H1 (cell line): ENCODE data around the gene MYPOP. TPM values are rescaled to one million over a fixed set of nuclear protein-coding genes. Genes with fewer than 3 reads are reported as not detected.

Source experiments
- CTCF ChIA-PET: fragments of 300-600 bp; sonication (Branson Sonifier 250); formaldehyde crosslinking; loops from one replicate; lab custom pipeline; 2021; ENCODE audit not compliant: partially characterized antibody; lab: Charles Lee
- POLR2A ChIA-PET: fragments of 300-600 bp; sonication (Branson Sonifier 250); formaldehyde crosslinking; loops from one replicate; lab custom pipeline; 2021; ENCODE audit warnings: inconsistent platforms; ENCODE audit not compliant: partially characterized antibody; lab: Charles Lee
- DNase-seq, 2 experiments: peaks; one replicate each; pipeline versions ENCODE4 v3.0.0 to v3.0.0-alpha.2; 2010 to 2022; ENCODE audit warnings: low spot score in 2 of 2, low read depth in 1 of 2, mixed read lengths in 1 of 2
- FAIRE-seq: peaks from 2 replicates; lab custom pipeline; 2011; peaks lifted over from hg19 to GRCh38; lab: Jason Lieb, UNC
- H2AFZ ChIP-seq: 2 replicates; pipeline ENCODE4 v1.8.1; 2012; ENCODE audit warnings: low read length, inconsistent platforms
- H2AK5ac ChIP-seq: 2 replicates; pipeline ENCODE4 v1.6.1; 2013; ENCODE audit warnings: low read depth, low read length
- H2BK120ac ChIP-seq: replicated peaks from 2 replicates; pipeline ENCODE3; 2013; ENCODE audit warnings: low read depth, low read length, inconsistent platforms
- H2BK12ac ChIP-seq: 2 replicates; pipeline ENCODE4 v1.6.1; 2013; ENCODE audit warnings: low read depth, low read length
- H2BK15ac ChIP-seq: 2 replicates; pipeline ENCODE4 v1.6.1; 2013; ENCODE audit warnings: low read length
- H2BK20ac ChIP-seq: 2 replicates; pipeline ENCODE4 v1.6.1; 2013; ENCODE audit warnings: low read length
- H2BK5ac ChIP-seq: 2 replicates; pipeline ENCODE4 v1.6.1; 2013; ENCODE audit warnings: low read depth, low read length
- H3K14ac ChIP-seq: 2 replicates; pipeline ENCODE4 v1.6.1; 2013; ENCODE audit warnings: inconsistent platforms; ENCODE audit not compliant: insufficient read length
- H3K18ac ChIP-seq: 2 replicates; pipeline ENCODE4 v1.6.1; 2013; ENCODE audit warnings: low read length; ENCODE audit errors: extremely low read depth
- H3K23ac ChIP-seq: 2 replicates; pipeline ENCODE4 v1.6.1; 2013; ENCODE audit warnings: inconsistent platforms; ENCODE audit not compliant: insufficient read length
- H3K23me2 ChIP-seq: 2 replicates; pipeline ENCODE4 v1.6.1; 2013; ENCODE audit warnings: low read depth, low read length
- H3K27ac ChIP-seq: 2 replicates; pipeline ENCODE4 v1.6.1; 2011; ENCODE audit warnings: low read depth, low read length, inconsistent platforms
- H3K27me3 ChIP-seq, 4 experiments: replicated peaks in 1 of 4; 1 replicate in 1 of 4; 2 replicates in 3 of 4; pipeline versions ENCODE4 v1.6.1 to v1.8.1; 2011 to 2013; ENCODE audit warnings: low read length in 3 of 4, mild to moderate bottlenecking in 3 of 4, inconsistent platforms in 2 of 4, mixed read lengths in 2 of 4, moderate library complexity in 1 of 4; ENCODE audit not compliant: control insufficient read depth in 3 of 4, insufficient read depth in 3 of 4; ENCODE audit errors: extremely low read depth in 1 of 4
- H3K36me3 ChIP-seq, 4 experiments: 2 replicates each; pipeline versions ENCODE4 v1.6.1 to v1.8.1; 2011 to 2013; ENCODE audit warnings: mild to moderate bottlenecking in 4 of 4, low read length in 3 of 4, moderate library complexity in 2 of 4, control low read depth in 1 of 4, inconsistent platforms in 1 of 4; ENCODE audit not compliant: insufficient read depth in 4 of 4, control insufficient read depth in 2 of 4
- H3K4ac ChIP-seq: replicated peaks from 2 replicates; pipeline ENCODE3; 2013; ENCODE audit warnings: low read length, low read depth, mixed read lengths, inconsistent platforms; ENCODE audit not compliant: insufficient read length
- H3K4me1 ChIP-seq, 4 experiments: replicated peaks in 1 of 4; 1 replicate in 1 of 4; 2 replicates in 3 of 4; pipeline versions ENCODE4 v1.6.1 to v1.8.1; 2011 to 2013; ENCODE audit warnings: low read length in 3 of 4, inconsistent platforms in 2 of 4, mixed read lengths in 1 of 4; ENCODE audit not compliant: insufficient read depth in 4 of 4, control insufficient read depth in 3 of 4
- H3K4me2 ChIP-seq, 2 experiments: 2 replicates each; pipeline versions ENCODE4 v1.6.1 to v1.8.1; 2011 to 2013; ENCODE audit warnings: low read depth in 2 of 2, low read length in 2 of 2, control low read depth in 1 of 2, inconsistent platforms in 1 of 2, mild to moderate bottlenecking in 1 of 2; ENCODE audit not compliant: insufficient read depth in 1 of 2
- H3K4me3 ChIP-seq, 4 experiments: fragments of 200-600, 300-600 bp in 1 of 4; sonication (generic), shearing (Covaris generic), sonication (Bioruptor Twin) in 1 of 4; 2 replicates each; pipeline versions ENCODE4 v1.5.1 to v1.8.1; 2011 to 2016; ENCODE audit warnings: low read length in 4 of 4, low read depth in 3 of 4, control low read depth in 2 of 4, inconsistent platforms in 2 of 4, mild to moderate bottlenecking in 2 of 4, mixed read lengths in 1 of 4, moderate library complexity in 1 of 4; ENCODE audit not compliant: insufficient read depth in 2 of 4; ENCODE audit errors: extremely low read depth in 1 of 4
- H3K56ac ChIP-seq: replicated peaks from 2 replicates; pipeline ENCODE3; 2013; ENCODE audit warnings: low read depth, mild to moderate bottlenecking, mixed read lengths, low read length, inconsistent platforms; ENCODE audit not compliant: insufficient read length
- H3K79me1 ChIP-seq: 2 replicates; pipeline ENCODE4 v1.6.1; 2013; ENCODE audit warnings: low read depth, low read length, control low read depth
- H3K79me2 ChIP-seq, 2 experiments: 2 replicates each; pipeline versions ENCODE4 v1.6.1 to v1.8.1; 2012 to 2013; ENCODE audit warnings: low read length in 2 of 2, mild to moderate bottlenecking in 2 of 2, inconsistent platforms in 1 of 2; ENCODE audit not compliant: insufficient read depth in 2 of 2, control insufficient read depth in 1 of 2
- H3K9ac ChIP-seq, 4 experiments: replicated peaks in 1 of 4; 1 replicate in 1 of 4; 2 replicates in 3 of 4; pipeline versions ENCODE4 v1.6.1 to v1.8.1; 2011 to 2013; ENCODE audit warnings: low read depth in 3 of 4, low read length in 3 of 4, control low read depth in 2 of 4, mild to moderate bottlenecking in 2 of 4, moderate library complexity in 2 of 4, inconsistent platforms in 1 of 4; ENCODE audit errors: extremely low read depth in 1 of 4
- H3K9me3 ChIP-seq, 2 experiments: 2 replicates each; pipeline versions ENCODE4 v1.6.1 to v1.8.1; 2012 to 2013; ENCODE audit warnings: mild to moderate bottlenecking in 2 of 2, moderate library complexity in 2 of 2, control low read depth in 1 of 2, inconsistent platforms in 1 of 2, low read depth in 1 of 2, low read length in 1 of 2, mixed read lengths in 1 of 2; ENCODE audit not compliant: insufficient read depth in 2 of 2
- H4K20me1 ChIP-seq, 2 experiments: replicated peaks in 1 of 2; 2 replicates each; pipeline versions ENCODE3 to v1.8.1; 2011 to 2013; ENCODE audit warnings: inconsistent platforms in 2 of 2, low read length in 2 of 2, mild to moderate bottlenecking in 1 of 2; ENCODE audit not compliant: insufficient read depth in 2 of 2, control insufficient read depth in 1 of 2
- H4K5ac ChIP-seq: 2 replicates; pipeline ENCODE4 v1.6.1; 2013; ENCODE audit warnings: low read length, low read depth, mixed read lengths, inconsistent platforms; ENCODE audit not compliant: insufficient read length
- H4K8ac ChIP-seq: 2 replicates; pipeline ENCODE4 v1.8.0; 2013; ENCODE audit warnings: mild to moderate bottlenecking, moderate library complexity, low read length, inconsistent platforms; ENCODE audit not compliant: insufficient read depth; ENCODE audit errors: extremely low read depth
- H4K91ac ChIP-seq: replicated peaks from 2 replicates; pipeline ENCODE3; 2013; ENCODE audit warnings: low read length, mixed read lengths, inconsistent platforms; ENCODE audit not compliant: insufficient read length
- BCL11A ChIP-seq, 2 experiments: IDR thresholded peaks; one replicate each; pipeline ENCODE4 v1.6.1; 2011; ENCODE audit warnings: low read depth in 2 of 2, low read length in 2 of 2, mild to moderate bottlenecking in 2 of 2
- BRCA1 ChIP-seq: IDR thresholded peaks from 2 replicates; pipeline ENCODE4 v1.6.1; 2012; ENCODE audit warnings: low read depth, low read length, improper control_type of control experiment
- E2F6 ChIP-seq: IDR thresholded peaks from 2 replicates; pipeline ENCODE4 v1.6.1; 2012; ENCODE audit warnings: inconsistent platforms
- EZH2 ChIP-seq: fragments of 200-600 bp; sonication (generic); IDR thresholded peaks from 2 replicates; pipeline ENCODE4 v1.7.1; 2012; ENCODE audit warnings: low read depth, mild to moderate bottlenecking, moderate library complexity, low read length, inconsistent platforms; ENCODE audit not compliant: severe bottlenecking
- KDM1A ChIP-seq: fragments of 200-600, 300-600 bp; sonication (generic); IDR thresholded peaks from 2 replicates; pipeline ENCODE4 v1.7.1; 2016; ENCODE audit warnings: mild to moderate bottlenecking, low read length, borderline replicate concordance
- KDM4A ChIP-seq: IDR thresholded peaks from one replicate; pipeline ENCODE4 v1.7.1; 2012; ENCODE audit warnings: low read depth, mild to moderate bottlenecking, moderate library complexity, low read length, inconsistent platforms; ENCODE audit not compliant: severe bottlenecking
- MAFK ChIP-seq: IDR thresholded peaks from 2 replicates; pipeline ENCODE4 v1.6.1; 2012; ENCODE audit warnings: low read depth, mild to moderate bottlenecking, improper control_type of control experiment, low read length
- NANOG ChIP-seq: IDR thresholded peaks from 2 replicates; pipeline ENCODE4 v1.6.1; 2011; ENCODE audit warnings: low read length, low read depth, mild to moderate bottlenecking, inconsistent platforms; ENCODE audit not compliant: insufficient read depth, poor library complexity, severe bottlenecking
- NRF1 ChIP-seq: IDR thresholded peaks from 2 replicates; pipeline ENCODE4 v1.6.1; 2011; ENCODE audit warnings: mild to moderate bottlenecking, low read depth, low read length, improper control_type of control experiment
- RFX5 ChIP-seq: IDR thresholded peaks from 2 replicates; pipeline ENCODE4 v1.6.1; 2011; ENCODE audit warnings: low read depth, low read length, improper control_type of control experiment, borderline replicate concordance
- RNF2 ChIP-seq: fragments of 200-900, 300-1000 bp; sonication (generic); IDR thresholded peaks from 2 replicates; pipeline ENCODE4 v1.7.1; 2016; ENCODE audit warnings: borderline replicate concordance, low read depth, mild to moderate bottlenecking, antibody characterized with exemption, low read length; ENCODE audit not compliant: poor library complexity, severe bottlenecking; ENCODE audit errors: missing control alignments
- TBP ChIP-seq: IDR thresholded peaks from 2 replicates; pipeline ENCODE4 v1.6.1; 2011; ENCODE audit warnings: low read depth, low read length, improper control_type of control experiment
- WGBS, 2 experiments: shearing (Covaris generic) in 1 of 2; methylation state at CpG; one replicate each; pipeline versions ENCODE4 v1.1.6 to v1.1.7; 2013 to 2015; ENCODE audit warnings: low lambda C conversion rate in 2 of 2, mixed read lengths in 2 of 2, inconsistent platforms in 1 of 2, low coverage in 1 of 2, missing lambda C conversion rate in 1 of 2; ENCODE audit not compliant: insufficient replicate concordance in 2 of 2, insufficient coverage in 1 of 2, insufficient read length in 1 of 2; ENCODE audit errors: extremely low coverage in 1 of 2, missing lambda C conversion rate in 1 of 2; 5-methylcytosine and 5-hydroxymethylcytosine counted together
- polyA plus RNA-seq, 7 experiments: library from polyadenylated mRNA; depleted of rRNA in 3 of 7; stranded (reverse) in 5 of 7; unstranded in 2 of 7; fragments of >200 nt in 5 of 7; fragments of 200-250 nt in 2 of 7; gene quantifications; 1 replicate in 5 of 7; 2 replicates in 1 of 7; 4 replicates in 1 of 7; pipeline versions ENCODE4 v1.2.1 to v1.2.3, GENCODE V29; 2011 to 2013; ENCODE audit warnings: missing spikeins in 2 of 7, mixed read lengths in 2 of 7
- total RNA-seq: library from RNA; stranded (reverse); fragmentation: NEBNext Ultra II Directional; extraction: Animal tissue kit (Norgen Biotek cat#: 25700); gene quantifications from 2 replicates; pipeline ENCODE4 v1.2.1, GENCODE V29; 2021

The MYPOP gene
- total and polyA plus RNA-seq, 2 of the 8 experiments (the other 6 are each of a cell fraction or from before 2014, with no cell fraction given): 3.2 to 11.1 TPM

- ChIA-PET POLR2A (no interaction called here), CTCF (no interaction called here)
- Histone ChIP-seq H3K36me3 (peaks cover 0 to 4% (median 2%) of the 10 kb centered on the region in 4 experiments; a peak in 4 of 8 replicates), H2BK12ac (no peak overlapping the region), H3K56ac (no peak overlapping the region), H3K23ac (no peak overlapping the region), H3K79me2 (no peaks in the 10 kb centered on the region), H2BK20ac (no peak overlapping the region), H4K5ac (no peak overlapping the region), H2BK5ac (no peak overlapping the region), H2AFZ (no peak overlapping the region), H3K27me3 (peaks cover 0 to 5% (median 1%) of the 10 kb centered on the region in 4 experiments; a peak in 3 of 7 replicates), H3K4me1 (no peaks in the 10 kb centered on the region), H3K9ac (no peak overlapping the region), H3K4ac (no peak overlapping the region), H3K4me3 (no peak overlapping the region), H2BK15ac (no peak overlapping the region), H4K20me1 (peaks cover 0 to 2% of the 10 kb centered on the region in 2 experiments), H2BK120ac (no peak overlapping the region), H4K91ac (no peak overlapping the region), H3K18ac (no peak overlapping the region), H3K79me1 (no peaks in the 10 kb centered on the region), H3K27ac (no peak overlapping the region), H2AK5ac (no peak overlapping the region), H3K4me2 (no peak overlapping the region), H3K23me2 (no peaks in the 10 kb centered on the region), H4K8ac (no peak overlapping the region), H3K14ac (no peak overlapping the region), H3K9me3 (no peaks in the 10 kb centered on the region)
- DNase-seq (no peak), FAIRE-seq (no peak)
- WGBS, 2 experiments: 88% methylated on average over 9 of the region's 9 CpGs; no CpG with 5 or more reads in 1 of the 2 experiments
- TF ChIP-seq KDM1A (no peak), E2F6 (no peak), NRF1 (no peak), BRCA1 (no peak), KDM4A (no peak), RFX5 (no peak), BCL11A (IDR thresholded peaks at IDR 0.05; ENCODE audit: low read depth in 2 of 2, low read length in 2 of 2) (no peak), MAFK (no peak), RNF2 (no peak), EZH2 (no peak), TBP (no peak), NANOG (no peak)
These were observed 6.9 kb downstream of the MYPOP start for GRCh38 chr19:45895519-45895972.
